Hepatocyte (in vitro differentiated cells): ENCODE data around the gene RIMKLA.

Experiments used
- CTCF ChIP-seq: fragments of 200-600 bp; sonication (generic); IDR thresholded peaks from 2 replicates; pipeline ENCODE4 v1.5.1; 2016; ENCODE audit warnings: antibody characterized with exemption, mild to moderate bottlenecking; ENCODE audit not compliant: poor library complexity
- EZH2 ChIP-seq: fragments of 200-600 bp; sonication (generic); IDR thresholded peaks from 2 replicates; pipeline ENCODE4 v1.6.1; 2016; ENCODE audit warnings: antibody characterized with exemption, mild to moderate bottlenecking, borderline replicate concordance

- TF ChIP-seq CTCF (no peak), EZH2 (no peak)
Measured at GRCh38 chr1:42420121-42420520, 39.5 kb downstream of the RIMKLA start.
